A673 (cell line): ENCODE results near the gene NTMT2.

Experiments
- CTCF ChIP-seq: fragments of 300-800, 200-600 bp; sonication (generic); conservative IDR thresholded peaks from 2 replicates; pipeline ENCODE4 v1.5.1; 2017; ENCODE audit warnings: low read depth, mild to moderate bottlenecking, antibody characterized with exemption, low read length, moderate library complexity, mixed read lengths
- EZH2 ChIP-seq: fragments of 200-600 bp; sonication (generic); IDR thresholded peaks from 2 replicates; pipeline ENCODE4 v1.6.1; 2017; ENCODE audit warnings: borderline replicate concordance, low read depth, mild to moderate bottlenecking, mixed read lengths, antibody characterized with exemption, low read length; ENCODE audit not compliant: poor library complexity, severe bottlenecking

DNA sequence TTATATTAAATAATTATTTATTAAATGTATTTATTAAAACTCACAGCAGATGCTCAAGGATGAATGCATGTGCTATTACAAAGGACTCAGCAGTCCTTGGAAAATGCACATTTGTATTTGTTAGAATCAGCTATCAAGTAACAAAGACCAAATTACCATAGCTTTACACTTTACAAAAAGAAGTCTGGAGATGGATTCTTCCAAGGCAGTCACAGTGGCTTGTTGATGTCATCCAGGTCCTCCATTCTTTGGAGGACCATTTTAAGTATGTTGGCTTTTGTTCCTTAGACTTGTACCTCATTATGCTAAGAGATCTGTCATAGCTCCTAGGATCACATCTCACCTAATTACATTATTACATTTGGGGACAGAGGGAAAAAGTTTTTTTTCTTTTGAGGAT lies 63.4 kb downstream of the NTMT2 start:
- no peak for TF ChIP-seq EZH2
- no peak for TF ChIP-seq CTCF
